RWPE2 (cell line): ENCODE measurements around the gene SLC25A27.

Source experiments
- ATAC-seq: fragments of 200-7000 bp; cut with Tn5 transposase; 3 replicates; pipeline ENCODE4 v1.9.1; 2021; ENCODE audit warnings: low read depth
- DNase-seq: peaks from one replicate; pipeline ENCODE4 v3.0.0-alpha.2; 2020; ENCODE audit warnings: low spot score
- H3K27ac ChIP-seq: fragments of 450-650 bp; 2 replicates; pipeline ENCODE4 v1.5.1; 2017; ENCODE audit warnings: mild to moderate bottlenecking; ENCODE audit not compliant: poor library complexity, severe bottlenecking
- H3K27me3 ChIP-seq: fragments of 250-450 bp; sonication (Bioruptor Pico); 2 replicates; pipeline ENCODE4 v1.5.1; 2021; ENCODE audit warnings: mild to moderate bottlenecking, moderate library complexity; ENCODE audit not compliant: insufficient read depth, poor library complexity, severe bottlenecking
- H3K36me3 ChIP-seq: fragments of 250-450 bp; sonication (Bioruptor Pico); 2 replicates; pipeline ENCODE4 v1.5.1; 2020; ENCODE audit warnings: low read depth, mild to moderate bottlenecking, moderate library complexity
- H3K4me1 ChIP-seq: fragments of 250-450 bp; sonication (Bioruptor Pico); 2 replicates; pipeline ENCODE4 v1.5.1; 2021; ENCODE audit warnings: mild to moderate bottlenecking, moderate library complexity; ENCODE audit not compliant: insufficient read depth, poor library complexity, severe bottlenecking
- H3K4me3 ChIP-seq: fragments of 250-450 bp; sonication (Bioruptor Pico); 2 replicates; pipeline ENCODE4 v1.5.1; 2021; ENCODE audit warnings: mild to moderate bottlenecking, moderate library complexity; ENCODE audit not compliant: severe bottlenecking
- H3K9me3 ChIP-seq: fragments of 250-450 bp; sonication (Bioruptor Pico); 2 replicates; pipeline ENCODE4 v1.5.1; 2021; ENCODE audit warnings: mild to moderate bottlenecking, moderate library complexity; ENCODE audit not compliant: severe bottlenecking
- TF ChIP-seq, protein P1 (sequence below): fragments of 450-650 bp; IDR thresholded peaks from one replicate; pipeline ENCODE4 v1.5.1; 2017; ENCODE audit warnings: mild to moderate bottlenecking, moderate library complexity; ENCODE audit not compliant: poor library complexity, severe bottlenecking

SLC25A27 gene

DNA sequence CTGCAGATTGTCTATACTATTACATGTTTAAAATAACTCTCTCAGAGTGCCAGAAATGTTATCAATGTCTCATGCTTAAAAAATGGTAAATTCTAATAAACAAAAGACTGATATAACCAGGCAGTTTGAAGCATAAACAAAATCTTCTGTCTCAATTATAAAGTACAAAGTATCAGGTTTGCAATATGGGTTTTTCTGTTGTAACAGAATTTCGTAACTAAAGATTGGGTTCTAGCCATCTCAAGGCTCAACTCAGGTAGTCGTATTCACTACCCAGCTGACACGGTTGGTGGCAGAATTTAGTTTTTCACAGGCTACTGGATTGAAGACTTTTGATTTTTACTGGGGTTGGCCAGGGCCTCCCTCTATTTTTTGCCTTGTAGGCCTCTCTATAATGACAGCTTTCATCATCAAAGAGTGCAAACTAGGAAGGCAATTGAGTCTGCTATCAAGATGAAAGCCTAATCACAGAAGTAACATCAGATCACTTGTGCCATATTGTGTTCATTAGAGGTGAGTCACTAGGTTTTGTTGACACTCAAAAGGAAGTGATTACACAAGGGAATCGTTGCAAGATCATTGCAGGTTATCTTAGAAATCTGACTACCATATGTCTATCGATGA, 3.8 kb upstream of the SLC25A27 start:
- peaks cover 23% of the 10 kb centered on the region for H3K4me1 ChIP-seq
- no peaks in the 10 kb centered on the region for H3K36me3 ChIP-seq
- H3K9me3 ChIP-seq: no peaks in the 10 kb centered on the region
- DNase-seq (no peak), ATAC-seq (no peak)
- TF ChIP-seq, protein P1, sequence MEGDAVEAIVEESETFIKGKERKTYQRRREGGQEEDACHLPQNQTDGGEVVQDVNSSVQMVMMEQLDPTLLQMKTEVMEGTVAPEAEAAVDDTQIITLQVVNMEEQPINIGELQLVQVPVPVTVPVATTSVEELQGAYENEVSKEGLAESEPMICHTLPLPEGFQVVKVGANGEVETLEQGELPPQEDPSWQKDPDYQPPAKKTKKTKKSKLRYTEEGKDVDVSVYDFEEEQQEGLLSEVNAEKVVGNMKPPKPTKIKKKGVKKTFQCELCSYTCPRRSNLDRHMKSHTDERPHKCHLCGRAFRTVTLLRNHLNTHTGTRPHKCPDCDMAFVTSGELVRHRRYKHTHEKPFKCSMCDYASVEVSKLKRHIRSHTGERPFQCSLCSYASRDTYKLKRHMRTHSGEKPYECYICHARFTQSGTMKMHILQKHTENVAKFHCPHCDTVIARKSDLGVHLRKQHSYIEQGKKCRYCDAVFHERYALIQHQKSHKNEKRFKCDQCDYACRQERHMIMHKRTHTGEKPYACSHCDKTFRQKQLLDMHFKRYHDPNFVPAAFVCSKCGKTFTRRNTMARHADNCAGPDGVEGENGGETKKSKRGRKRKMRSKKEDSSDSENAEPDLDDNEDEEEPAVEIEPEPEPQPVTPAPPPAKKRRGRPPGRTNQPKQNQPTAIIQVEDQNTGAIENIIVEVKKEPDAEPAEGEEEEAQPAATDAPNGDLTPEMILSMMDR: no peak
- no peak overlapping the region for H3K27ac ChIP-seq
- H3K4me3 ChIP-seq: no peak overlapping the region
- H3K27me3 ChIP-seq: no peaks in the 10 kb centered on the region

- no peak overlapping the region for H3K27ac ChIP-seq
- ATAC-seq: no peak
These were observed 1.8 kb upstream of the SLC25A27 start for GRCh38 chr6:46651006-46651405.

GRCh38 chr6:46651816-46652215, 959 bp upstream of the SLC25A27 start:
- Histone ChIP-seq H3K4me3 (peak overlapping the region; percentile 86), H3K36me3 (no peaks in the 10 kb centered on the region), H3K27ac (no peak overlapping the region), H3K27me3 (no peaks in the 10 kb centered on the region), H3K9me3 (no peaks in the 10 kb centered on the region), H3K4me1 (peaks cover 23% of the 10 kb centered on the region)
- no peak for ATAC-seq
- TF ChIP-seq, protein P1: no peak
- no peak for DNase-seq

More at GRCh38 chr6:46651006-46651405, 1.8 kb upstream of the SLC25A27 start:
- H3K4me3 ChIP-seq: no peak overlapping the region
- peaks cover 23% of the 10 kb centered on the region for H3K4me1 ChIP-seq
- DNase-seq: no peak
- H3K9me3 ChIP-seq: no peaks in the 10 kb centered on the region
- no peaks in the 10 kb centered on the region for H3K27me3 ChIP-seq
- TF ChIP-seq, protein P1: no peak
- H3K36me3 ChIP-seq: no peaks in the 10 kb centered on the region

- TF ChIP-seq, protein P1: no peak
- DNase-seq (no peak), ATAC-seq (peak; percentile 26)
- H3K36me3 ChIP-seq: no peaks in the 10 kb centered on the region
- H3K4me1 ChIP-seq: peaks cover 23% of the 10 kb centered on the region
- no peaks in the 10 kb centered on the region for H3K9me3 ChIP-seq
- H3K4me3 ChIP-seq: peak overlapping the region; percentile 86
- H3K27ac ChIP-seq: no peak overlapping the region
- no peaks in the 10 kb centered on the region for H3K27me3 ChIP-seq
These were observed 558 bp upstream of the SLC25A27 start for GRCh38 chr6:46652232-46652602.

DNA sequence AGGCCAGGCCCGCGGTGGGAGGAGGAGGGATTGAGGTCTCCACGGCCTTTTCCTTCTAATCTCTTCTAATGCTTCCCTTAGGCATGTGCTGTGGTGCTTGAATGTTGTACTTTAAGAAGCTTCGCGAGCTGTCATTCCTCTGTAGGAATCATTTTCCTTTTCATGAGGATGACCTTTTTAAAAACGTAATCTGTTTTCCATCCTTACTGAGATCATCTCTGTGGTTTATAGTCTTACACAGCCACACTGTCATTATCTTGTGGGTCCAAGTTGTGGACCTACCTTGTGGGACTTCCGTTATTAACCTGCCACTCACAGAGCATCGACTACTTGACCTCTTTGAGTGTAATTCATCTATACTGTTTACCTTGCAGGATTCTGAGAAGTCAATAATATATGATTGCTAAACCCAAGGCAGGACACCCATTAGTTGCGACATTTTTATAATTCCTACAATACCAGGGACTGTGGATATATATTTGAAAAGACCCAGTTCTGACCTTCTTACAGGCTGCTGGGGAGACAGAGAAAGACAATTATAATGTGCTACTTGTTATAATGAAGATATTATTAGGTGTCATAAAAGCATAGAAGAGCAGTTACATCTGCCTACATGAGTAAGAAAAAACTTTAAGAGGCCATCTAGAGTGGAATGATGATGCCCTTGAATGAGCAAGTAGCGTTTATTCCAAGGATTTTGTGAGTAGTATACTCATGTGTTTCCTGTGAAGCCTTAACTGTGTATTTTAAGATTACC, 842 bp downstream of the SLC25A27 start:
- Histone ChIP-seq H3K9me3 (no peaks in the 10 kb centered on the region), H3K4me3 (peak overlapping the region; percentile 86), H3K36me3 (no peaks in the 10 kb centered on the region), H3K4me1 (peaks cover 23% of the 10 kb centered on the region), H3K27ac (no peak overlapping the region), H3K27me3 (no peaks in the 10 kb centered on the region)
- TF ChIP-seq, protein P1: no peak
- ATAC-seq (no peak), DNase-seq (no peak)
